Astrocyte of the spinal cord (primary cell): ENCODE results near the gene ST3GAL5.
A peak's percentile ranks its signal among the peaks of the same experiment; 100 is the strongest.

ENCODE experiments used
- DNase-seq: peaks from one replicate; pipeline ENCODE4 v3.0.0; 2011; ENCODE audit warnings: low read depth, low spot score
- H3K4me3 ChIP-seq: 2 replicates; pipeline ENCODE4 v1.5.1; 2011; ENCODE audit warnings: low read depth, mild to moderate bottlenecking, low read length, moderate library complexity
- CTCF ChIP-seq: IDR thresholded peaks from 2 replicates; pipeline ENCODE4 v1.5.1; 2012; ENCODE audit warnings: low read depth, mild to moderate bottlenecking, low read length, inconsistent platforms
- in situ Hi-C: cut with HindIII; loops from 2 replicates; pipeline ENCODE4 v1.10.0; 2017; ENCODE audit warnings: low sequenced_read_pairs

The ST3GAL5 gene

GRCh38 chr2:85823951-85824350 lies 64.8 kb downstream of the ST3GAL5 start:
- no peak for DNase-seq
- TF ChIP-seq CTCF = no peak
- in situ Hi-C loops = no loop called here
- no peak overlapping the region for H3K4me3 ChIP-seq

DNA sequence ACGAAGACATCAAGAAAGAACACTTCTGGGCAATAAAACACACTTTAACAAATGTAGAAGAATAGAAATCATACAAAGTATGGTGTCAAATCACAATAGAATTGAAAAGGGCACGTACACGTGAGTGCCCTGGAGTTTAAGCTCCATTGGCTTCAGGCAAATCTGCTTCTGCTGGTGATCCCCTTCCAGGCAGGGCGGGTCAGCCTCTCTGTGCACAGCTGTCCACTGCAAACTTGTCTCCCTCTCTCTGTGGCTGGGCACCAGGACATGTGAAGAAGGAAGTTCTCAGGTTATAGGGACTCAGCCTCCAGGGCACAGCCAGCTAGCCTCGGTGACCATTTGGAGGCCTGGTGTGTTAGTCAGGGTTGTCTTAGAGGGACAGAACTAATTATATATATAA lies 66.0 kb downstream of the ST3GAL5 start:
- H3K4me3 ChIP-seq = no peak overlapping the region
- in situ Hi-C loops = no loop called here
- no peak for DNase-seq
- no peak for TF ChIP-seq CTCF

- no peak for TF ChIP-seq CTCF
- no peak for DNase-seq
- in situ Hi-C loops = no loop called here
- H3K4me3 ChIP-seq = no peak overlapping the region
Observed at GRCh38 chr2:85819811-85820510, 68.8 kb downstream of the ST3GAL5 start.

DNA sequence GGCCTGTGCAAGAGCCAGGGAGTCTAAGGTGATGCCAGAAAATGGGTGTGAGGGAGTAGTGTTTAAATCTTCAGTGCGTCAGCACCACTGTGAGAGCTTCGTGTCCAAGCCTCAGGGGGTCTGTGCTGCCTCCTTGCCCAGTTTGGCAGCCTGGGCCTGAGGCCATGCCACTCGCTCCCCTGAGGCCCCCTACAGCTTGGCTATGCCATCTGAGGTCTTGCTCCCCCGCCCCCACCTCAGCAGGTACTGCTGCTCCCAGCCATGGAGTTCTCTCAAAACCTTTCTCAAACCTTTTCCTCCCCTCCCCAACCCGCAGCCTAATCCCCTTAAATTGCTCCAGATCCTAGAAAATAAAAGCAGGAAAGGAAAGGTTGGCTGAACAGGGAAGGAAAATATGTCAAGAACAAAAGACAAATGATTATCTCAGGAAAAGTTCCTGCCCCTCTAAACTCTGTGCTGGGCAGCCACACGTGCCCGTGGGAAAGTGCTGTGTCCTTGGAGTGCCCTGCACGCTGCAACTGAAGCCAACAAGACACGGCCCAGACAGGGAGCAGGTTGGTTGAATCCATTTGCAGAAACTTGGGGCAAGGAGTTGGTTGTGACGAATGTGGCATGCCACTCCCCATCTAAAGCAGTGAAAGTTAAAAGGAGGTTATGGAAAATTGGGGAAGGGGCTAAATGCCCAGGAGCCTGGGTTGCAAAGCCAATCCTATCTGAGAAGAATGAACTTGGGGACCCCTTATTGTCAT lies 73.8 kb downstream of the ST3GAL5 start:
- H3K4me3 ChIP-seq = no peak overlapping the region
- in situ Hi-C loops = no loop called here
- no peak for TF ChIP-seq CTCF
- DNase-seq = no peak

DNA sequence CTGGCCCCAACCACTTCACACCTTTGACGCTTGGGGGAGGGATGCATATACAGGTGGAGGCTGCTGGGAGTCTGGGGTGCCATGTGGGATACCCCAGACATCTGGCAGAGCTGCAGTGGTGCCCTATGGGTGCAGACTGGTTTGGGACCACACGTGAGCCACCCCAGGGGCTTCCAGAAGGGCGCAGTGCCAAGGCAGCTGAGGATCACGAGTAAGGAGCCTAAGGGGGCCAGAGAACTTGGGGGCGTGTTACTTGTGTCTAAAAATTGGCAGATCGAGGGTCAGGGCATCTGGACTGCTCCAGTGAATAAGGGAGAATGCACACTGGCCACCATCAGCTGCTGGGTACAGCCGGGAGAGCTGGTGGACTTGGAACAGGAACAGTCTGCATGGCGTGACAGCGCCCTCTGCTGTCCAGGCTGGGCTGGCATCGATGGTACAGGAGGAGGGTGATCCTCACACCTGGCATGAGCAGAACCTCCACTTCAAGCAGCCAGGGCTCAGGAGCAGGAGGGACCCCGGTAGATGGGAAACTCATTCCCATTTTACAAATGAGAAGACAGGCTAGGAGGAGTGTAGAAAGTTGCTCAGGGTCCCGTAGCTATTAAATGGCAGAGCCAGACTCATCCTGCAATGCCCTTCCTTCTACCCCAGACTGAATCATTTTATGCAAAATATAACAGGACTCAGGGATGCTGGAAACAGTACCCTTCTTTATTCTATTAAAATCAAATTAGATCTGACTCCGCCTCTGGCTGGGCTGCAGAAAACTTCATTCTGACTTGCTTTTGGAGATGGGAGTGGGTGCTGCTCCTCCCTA lies 74.6 kb downstream of the ST3GAL5 start:
- DNase-seq = peak; percentile 83
- no peak overlapping the region for H3K4me3 ChIP-seq
- in situ Hi-C loops = no loop called here
- peak; percentile 97 for TF ChIP-seq CTCF

DNA sequence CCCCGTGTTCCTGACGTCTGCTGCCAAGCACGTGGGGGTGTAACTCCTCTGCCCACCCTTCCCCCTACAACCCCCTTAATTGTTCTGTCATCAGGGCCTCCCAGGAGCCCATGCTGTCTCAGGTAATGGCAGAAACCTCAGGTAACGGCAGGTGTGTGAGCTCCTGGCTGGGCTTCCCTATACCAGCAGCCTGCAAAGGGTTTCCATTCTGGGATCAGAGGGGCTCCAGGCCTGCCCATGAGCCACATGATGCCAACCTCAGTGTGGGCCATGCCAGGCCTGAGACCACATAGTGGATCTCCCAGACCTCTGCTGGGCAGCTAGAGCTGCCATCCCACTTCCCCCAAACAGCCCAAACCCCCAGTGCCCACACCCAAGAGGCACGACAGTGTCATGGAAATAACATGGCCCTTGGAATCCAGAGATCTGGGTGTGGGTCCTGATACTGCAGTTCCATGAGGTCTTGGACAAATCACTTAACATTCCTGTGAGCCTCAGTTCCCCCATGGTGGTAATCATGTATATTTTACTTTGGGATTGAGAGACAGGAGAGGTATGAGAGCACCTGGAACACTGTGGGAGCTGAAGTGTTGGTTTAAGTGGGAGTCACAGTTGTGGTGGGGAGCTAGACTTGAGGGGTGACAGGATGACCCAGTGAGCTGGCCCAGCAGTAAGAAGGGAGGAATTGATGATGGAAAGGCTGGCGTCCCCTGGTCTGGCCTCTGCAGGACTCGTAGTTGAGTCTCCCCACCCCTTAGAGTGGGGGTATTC lies 75.4 kb downstream of the ST3GAL5 start:
- H3K4me3 ChIP-seq = no peak overlapping the region
- DNase-seq = no peak
- TF ChIP-seq CTCF = no peak
- in situ Hi-C loops = no loop called here
